ENCODE measurements around the gene SIRT2. TPM values are rescaled to one million over a fixed set of nuclear protein-coding genes. Genes with fewer than 3 reads are reported as not detected.

SIRT2 gene
- total RNA-seq, 2 experiments from 2014 or later = 25.5 to 32.1 TPM

GRCh38 chr19:38892841-38893240 is 6.6 kb downstream of the SIRT2 start:
- no peak overlapping the region for H3K4me3 ChIP-seq (ENCODE audit: low read depth, low read length, poor library complexity, severe bottlenecking)
- no peak overlapping the region for H3K4me2 ChIP-seq (ENCODE audit: low read length)
- CTCF ChIA-PET (ENCODE audit: unreplicated experiment) = no interaction called here
- H3K27ac ChIP-seq (ENCODE audit: low read depth, low read length, poor library complexity, severe bottlenecking) = no peak overlapping the region
- peaks cover 4% of the 10 kb centered on the region; the same call in 1 of the 2 replicates for H3K36me3 ChIP-seq (ENCODE audit: insufficient read depth, low read length)
- no peak overlapping the region for H2AFZ ChIP-seq (ENCODE audit: low read length)
- H3K79me2 ChIP-seq (ENCODE audit: insufficient read depth, low read depth, low read length) = no peaks in the 10 kb centered on the region
- H4K20me1 ChIP-seq (ENCODE audit: insufficient read depth, low read length) = no peaks in the 10 kb centered on the region
- POLR2A ChIA-PET = no interaction called here
- peaks cover under 1% of the 10 kb centered on the region for H3K4me1 ChIP-seq (ENCODE audit: insufficient read depth, low read length, poor library complexity, severe bottlenecking)
- H3K9me3 ChIP-seq (ENCODE audit: low read length) = no peaks in the 10 kb centered on the region
- intact Hi-C loops (cut with micrococcal nuclease; ENCODE audit: unreplicated experiment) = no loop called here
- TF ChIP-seq CTCF (conservative IDR thresholded peaks at IDR 0.05; ENCODE audit: low read length) (no peak), EZH2phosphoT487 (IDR thresholded peaks at IDR 0.05; ENCODE audit: borderline replicate concordance, low read depth, low read length) (no peak)
- no peaks in the 10 kb centered on the region for H3K9me2 ChIP-seq (ENCODE audit: insufficient read depth, low read length)
- BruUV-seq (replicated peaks) = no TSS peak
- no peak for DNase-seq (ENCODE audit: low spot score)

DNA sequence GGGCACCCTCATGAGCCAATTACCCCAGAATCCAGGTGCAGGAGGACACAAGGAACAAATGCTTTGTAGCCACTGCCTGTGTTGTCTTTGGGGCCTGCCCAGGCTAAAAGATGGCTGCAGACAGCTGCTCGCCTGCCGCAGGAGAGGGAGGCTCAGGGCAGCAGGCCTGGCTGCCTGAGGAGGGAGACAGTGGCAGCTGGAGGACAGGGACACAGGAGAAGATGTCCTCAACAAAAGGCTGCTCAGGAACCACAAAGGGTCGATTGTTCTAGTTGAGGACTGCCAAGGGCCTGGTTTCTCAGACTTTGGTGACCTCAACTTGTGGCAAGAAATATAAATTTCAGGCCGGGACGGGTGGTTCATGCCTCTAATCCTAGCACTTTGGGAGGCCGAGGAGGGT is 7.6 kb downstream of the SIRT2 start:
- H3K9me3 ChIP-seq (ENCODE audit: low read length) = no peaks in the 10 kb centered on the region
- ChIA-PET POLR2A (no interaction called here), CTCF (ENCODE audit: unreplicated experiment) (no interaction called here)
- no peaks in the 10 kb centered on the region for H3K4me1 ChIP-seq (ENCODE audit: insufficient read depth, low read length, poor library complexity, severe bottlenecking)
- no peak overlapping the region for H3K4me3 ChIP-seq (ENCODE audit: low read depth, low read length, poor library complexity, severe bottlenecking)
- intact Hi-C loops (cut with micrococcal nuclease; ENCODE audit: unreplicated experiment) = no loop called here
- no peaks in the 10 kb centered on the region for H4K20me1 ChIP-seq (ENCODE audit: insufficient read depth, low read length)
- no TSS peak for BruUV-seq (replicated peaks)
- H2AFZ ChIP-seq (ENCODE audit: low read length) = no peak overlapping the region
- no peak for TF ChIP-seq EZH2phosphoT487 (IDR thresholded peaks at IDR 0.05; ENCODE audit: borderline replicate concordance, low read depth, low read length)
- no peak for TF ChIP-seq CTCF (conservative IDR thresholded peaks at IDR 0.05; ENCODE audit: low read length)
- no peak overlapping the region for H3K4me2 ChIP-seq (ENCODE audit: low read length)
- H3K79me2 ChIP-seq (ENCODE audit: insufficient read depth, low read depth, low read length) = no peaks in the 10 kb centered on the region
- H3K27ac ChIP-seq (ENCODE audit: low read depth, low read length, poor library complexity, severe bottlenecking) = no peak overlapping the region
- DNase-seq (ENCODE audit: low spot score) = no peak
- H3K9me2 ChIP-seq (ENCODE audit: insufficient read depth, low read length) = no peaks in the 10 kb centered on the region
- H3K36me3 ChIP-seq (ENCODE audit: insufficient read depth, low read length) = peaks cover 4% of the 10 kb centered on the region; the same call in 1 of the 2 replicates

DNA sequence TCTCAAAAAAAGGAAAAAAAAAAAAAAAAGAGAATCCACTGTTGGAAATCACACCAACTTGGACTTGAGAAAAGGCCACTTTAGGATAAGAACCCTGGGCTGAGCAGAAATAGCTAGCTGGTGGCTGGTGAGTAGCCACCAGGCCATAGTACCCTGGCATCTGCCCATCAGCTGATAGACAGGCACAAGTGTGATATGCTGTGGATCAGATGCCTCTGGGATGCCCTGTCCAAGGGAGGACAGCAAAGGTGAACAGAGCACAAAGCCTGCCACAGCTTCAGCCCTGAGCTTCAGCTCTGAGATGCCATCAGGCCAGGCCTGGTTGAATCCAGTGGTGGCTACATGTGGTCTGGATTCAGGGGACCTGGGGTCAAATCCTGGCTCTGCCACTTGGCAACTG is 8.7 kb downstream of the SIRT2 start:
- Histone ChIP-seq H3K36me3 (ENCODE audit: insufficient read depth, low read length) (peaks cover 4% of the 10 kb centered on the region; the same call in 1 of the 2 replicates), H4K20me1 (ENCODE audit: insufficient read depth, low read length) (no peaks in the 10 kb centered on the region), H3K4me3 (ENCODE audit: low read depth, low read length, poor library complexity, severe bottlenecking) (no peak overlapping the region), H3K4me2 (ENCODE audit: low read length) (no peak overlapping the region), H2AFZ (ENCODE audit: low read length) (no peak overlapping the region), H3K4me1 (ENCODE audit: insufficient read depth, low read length, poor library complexity, severe bottlenecking) (no peaks in the 10 kb centered on the region), H3K9me3 (ENCODE audit: low read length) (no peaks in the 10 kb centered on the region), H3K9me2 (ENCODE audit: insufficient read depth, low read length) (no peaks in the 10 kb centered on the region), H3K27ac (ENCODE audit: low read depth, low read length, poor library complexity, severe bottlenecking) (no peak overlapping the region), H3K79me2 (ENCODE audit: insufficient read depth, low read depth, low read length) (no peaks in the 10 kb centered on the region)
- DNase-seq (ENCODE audit: low spot score) = no peak
- POLR2A ChIA-PET = no interaction called here
- intact Hi-C loops (cut with micrococcal nuclease; ENCODE audit: unreplicated experiment) = no loop called here
- TF ChIP-seq EZH2phosphoT487 (IDR thresholded peaks at IDR 0.05; ENCODE audit: borderline replicate concordance, low read depth, low read length) = no peak
- TF ChIP-seq CTCF (conservative IDR thresholded peaks at IDR 0.05; ENCODE audit: low read length) = no peak
- CTCF ChIA-PET (ENCODE audit: unreplicated experiment) = no interaction called here
- BruUV-seq (replicated peaks) = no TSS peak
